ENCODE measurements around the gene SELENOO.

GRCh38 chr22:50259302-50259701 lies 58.5 kb downstream of the SELENOO start:
- TF ChIP-seq SIN3A (IDR thresholded peaks at IDR 0.05; ENCODE audit: low read depth) (no peak), SP1 (IDR thresholded peaks at IDR 0.05; ENCODE audit: low read depth) (no peak), EZH2phosphoT487 (IDR thresholded peaks at IDR 0.05; ENCODE audit: borderline replicate concordance) (no peak), CTCF (IDR thresholded peaks at IDR 0.05 in 2 of 3, conservative IDR thresholded peaks at IDR 0.05 in 1 of 3; ENCODE audit: borderline replicate concordance in 1 of 3, insufficient read depth in 1 of 3, low read depth in 2 of 3, low read length in 2 of 3) (no peak), RAD21 (IDR thresholded peaks at IDR 0.05; ENCODE audit: low read depth) (no peak), REST (IDR thresholded peaks at IDR 0.05; ENCODE audit: low read depth) (no peak), JUND (IDR thresholded peaks at IDR 0.05) (no peak), TCF7L2 (IDR thresholded peaks at IDR 0.05; ENCODE audit: borderline replicate concordance, extremely low read depth, insufficient read depth, insufficient read length) (no peak), EZH2 (IDR thresholded peaks at IDR 0.05) (no peak), FOSL1 (IDR thresholded peaks at IDR 0.05; ENCODE audit: low read depth) (no peak), POLR2A (IDR thresholded peaks at IDR 0.05; ENCODE audit: borderline replicate concordance, extremely low read depth, insufficient read depth, insufficient read length) (no peak), SRF (IDR thresholded peaks at IDR 0.05; ENCODE audit: low read depth) (no peak)

All from HCT116 (cell line).